Measurements from ENCODE around the gene CDAN1. TPM values are rescaled to one million over a fixed set of nuclear protein-coding genes. Genes with fewer than 3 reads are reported as not detected.

CDAN1 gene
- total and polyA plus RNA-seq, 2 donors from 2014 or later = 7.0 to 13.1 TPM

GRCh38 chr15:42724276-42724675 lies 12.7 kb downstream of the CDAN1 start:
- no peaks in the 10 kb centered on the region for H3K27me3 ChIP-seq (ENCODE audit: control insufficient read depth, insufficient read depth, low read length)
- intact Hi-C loops (cut with DNase I) = loop anchor here (10.0 kb wide), 1 partner anchor 201 kb away; the partner anchor contains the start of gene TTBK2
- no peak overlapping the region for H3K27ac ChIP-seq (ENCODE audit: low read depth in 2 of 2, low read length in 2 of 2)
- FAIRE-seq = no peak
- no peaks in the 10 kb centered on the region for H3K4me1 ChIP-seq (ENCODE audit: control insufficient read depth in 2 of 3, insufficient read depth in 2 of 3, low read depth in 1 of 3, low read length in 3 of 3)
- H3K9me3 ChIP-seq (ENCODE audit: control insufficient read depth in 2 of 3, insufficient read depth in 1 of 3, low read length in 3 of 3) = no peaks in the 10 kb centered on the region
- no peak overlapping the region for H3K9ac ChIP-seq (ENCODE audit: low read length in 3 of 3)
- H3K4me3 ChIP-seq (ENCODE audit: low read length in 3 of 3) = no peak overlapping the region
- H3K36me3 ChIP-seq (ENCODE audit: control insufficient read depth in 2 of 3, insufficient read depth in 3 of 3, low read length in 3 of 3) = peaks cover 2 to 33% (median 15%) of the 10 kb centered on the region in 3 donors
- no peak for TF ChIP-seq CTCF (IDR thresholded peaks at IDR 0.05; ENCODE audit: borderline replicate concordance, extremely low read depth, insufficient read depth)
- no peak for DNase-seq

- no peak for DNase-seq
- no peaks in the 10 kb centered on the region for H3K4me1 ChIP-seq (ENCODE audit: control insufficient read depth in 2 of 3, insufficient read depth in 2 of 3, low read depth in 1 of 3, low read length in 3 of 3)
- no peak overlapping the region for H3K27ac ChIP-seq (ENCODE audit: low read depth in 2 of 2, low read length in 2 of 2)
- no peak for TF ChIP-seq CTCF (IDR thresholded peaks at IDR 0.05; ENCODE audit: borderline replicate concordance, extremely low read depth, insufficient read depth)
- H3K4me3 ChIP-seq (ENCODE audit: low read length in 3 of 3) = no peak overlapping the region
- intact Hi-C loops (cut with DNase I) = loop anchor here (10.0 kb wide), 1 partner anchor 202 kb away; the partner anchor contains the start of gene TTBK2
- H3K9me3 ChIP-seq (ENCODE audit: control insufficient read depth in 2 of 3, insufficient read depth in 1 of 3, low read length in 3 of 3) = no peaks in the 10 kb centered on the region
- no peaks in the 10 kb centered on the region for H3K27me3 ChIP-seq (ENCODE audit: control insufficient read depth, insufficient read depth, low read length)
- H3K9ac ChIP-seq (ENCODE audit: low read length in 3 of 3) = no peak overlapping the region
- FAIRE-seq = no peak
- H3K36me3 ChIP-seq (ENCODE audit: control insufficient read depth in 2 of 3, insufficient read depth in 3 of 3, low read length in 3 of 3) = peaks cover 2 to 31% (median 15%) of the 10 kb centered on the region in 3 donors
Observed at GRCh38 chr15:42723068-42723467, 13.9 kb downstream of the CDAN1 start.

GRCh38 chr15:42721916-42722315 lies 15.0 kb downstream of the CDAN1 start:
- intact Hi-C loops (cut with DNase I) = loop anchor here (10.0 kb wide), 1 partner anchor 203 kb away; the partner anchor contains the start of gene TTBK2
- no peak for DNase-seq
- FAIRE-seq = no peak
- no peaks in the 10 kb centered on the region for H3K9me3 ChIP-seq (ENCODE audit: control insufficient read depth in 2 of 3, insufficient read depth in 1 of 3, low read length in 3 of 3)
- H3K27me3 ChIP-seq (ENCODE audit: control insufficient read depth, insufficient read depth, low read length) = no peaks in the 10 kb centered on the region
- H3K9ac ChIP-seq (ENCODE audit: low read length in 3 of 3) = no peak overlapping the region
- H3K4me3 ChIP-seq (ENCODE audit: low read length in 3 of 3) = no peak overlapping the region
- TF ChIP-seq CTCF (IDR thresholded peaks at IDR 0.05; ENCODE audit: borderline replicate concordance, extremely low read depth, insufficient read depth) = no peak
- peaks cover 0 to 24% (median 15%) of the 10 kb centered on the region in 3 donors for H3K36me3 ChIP-seq (ENCODE audit: control insufficient read depth in 2 of 3, insufficient read depth in 3 of 3, low read length in 3 of 3)
- no peak overlapping the region for H3K27ac ChIP-seq (ENCODE audit: low read depth in 2 of 2, low read length in 2 of 2)
- H3K4me1 ChIP-seq (ENCODE audit: control insufficient read depth in 2 of 3, insufficient read depth in 2 of 3, low read depth in 1 of 3, low read length in 3 of 3) = no peaks in the 10 kb centered on the region

- H3K4me3 ChIP-seq (ENCODE audit: low read length in 3 of 3) = no peak overlapping the region
- no peaks in the 10 kb centered on the region for H3K4me1 ChIP-seq (ENCODE audit: control insufficient read depth in 2 of 3, insufficient read depth in 2 of 3, low read depth in 1 of 3, low read length in 3 of 3)
- H3K27ac ChIP-seq (ENCODE audit: low read depth in 2 of 2, low read length in 2 of 2) = no peak overlapping the region
- H3K9ac ChIP-seq (ENCODE audit: low read length in 3 of 3) = no peak overlapping the region
- intact Hi-C loops (cut with DNase I) = loop anchor here (10.0 kb wide), 1 partner anchor 204 kb away; the partner anchor contains the start of gene TTBK2
- H3K27me3 ChIP-seq (ENCODE audit: control insufficient read depth, insufficient read depth, low read length) = no peaks in the 10 kb centered on the region
- DNase-seq (no peak), FAIRE-seq (no peak)
- no peak for TF ChIP-seq CTCF (IDR thresholded peaks at IDR 0.05; ENCODE audit: borderline replicate concordance, extremely low read depth, insufficient read depth)
- no peaks in the 10 kb centered on the region for H3K9me3 ChIP-seq (ENCODE audit: control insufficient read depth in 2 of 3, insufficient read depth in 1 of 3, low read length in 3 of 3)
- peaks cover 0 to 24% (median 15%) of the 10 kb centered on the region in 3 donors for H3K36me3 ChIP-seq (ENCODE audit: control insufficient read depth in 2 of 3, insufficient read depth in 3 of 3, low read length in 3 of 3)
Observed at GRCh38 chr15:42721016-42721415, 15.9 kb downstream of the CDAN1 start.
